Vagina (tissue), 2 donors: Measurements from ENCODE around the gene MOB4. TPM values are rescaled to one million over a fixed set of nuclear protein-coding genes. Genes with fewer than 3 reads are reported as not detected.
"Not testable (repeated sequence)": the region's sequence is repeated elsewhere in the genome, so short reads cannot be mapped to it uniquely, and the experiment has no call there.

Experiments used
- DNase-seq, 2 donors: peaks; one replicate each; pipeline ENCODE4 v3.0.0-alpha.2; 2017; ENCODE audit errors: extremely low spot score in 2 of 2
- H3K27ac ChIP-seq: fragments of 200-600 bp; sonication (generic); one replicate; pipeline ENCODE4 v1.5.1; 2019
- H3K27me3 ChIP-seq: fragments of 200-600 bp; sonication (generic); one replicate; pipeline ENCODE4 v1.5.1; 2019
- H3K36me3 ChIP-seq, 2 donors: fragments of 200-600 bp; sonication (generic); one replicate each; pipeline ENCODE4 v1.5.1; 2017 to 2019
- H3K4me1 ChIP-seq: fragments of 200-600 bp; sonication (generic); one replicate; pipeline ENCODE4 v1.5.1; 2019
- H3K4me3 ChIP-seq, 2 donors: fragments of 200-600 bp; sonication (generic); 1 replicate in 1 of 2; 2 replicates in 1 of 2; pipeline ENCODE4 v1.5.1; 2016 to 2019
- H3K9me3 ChIP-seq: fragments of 200-600 bp; sonication (generic); one replicate; pipeline ENCODE4 v1.5.1; 2019
- CTCF ChIP-seq, 3 experiments: fragments of 450-650 bp in 2 of 3; fragments of 200-600 bp in 1 of 3; sonication (generic) in 1 of 3; IDR thresholded peaks; one replicate each; pipeline ENCODE4 v1.5.1; 2017 to 2019; ENCODE audit warnings: antibody characterized with exemption in 3 of 3, mild to moderate bottlenecking in 2 of 3, moderate library complexity in 2 of 3
- POLR2A ChIP-seq, 2 donors: fragments of 450-650 bp; IDR thresholded peaks; one replicate each; pipeline ENCODE4 v1.6.1; 2017; ENCODE audit warnings: antibody characterized with exemption in 2 of 2, mild to moderate bottlenecking in 2 of 2, moderate library complexity in 2 of 2
- POLR2AphosphoS5 ChIP-seq, 2 donors: sonication (generic); formaldehyde crosslinking; IDR thresholded peaks; one replicate each; pipeline ENCODE4 v1.9.0; 2017; ENCODE audit warnings: antibody characterized with exemption in 2 of 2, mild to moderate bottlenecking in 2 of 2, low read depth in 1 of 2; ENCODE audit not compliant: insufficient read depth in 1 of 2
- intact Hi-C: fragments of 100-400 bp; cut with DNase I; formaldehyde crosslinking; loops from one replicate; pipeline ENCODE4 v1.15.1; 2023
- total RNA-seq: library from RNA; depleted of rRNA; stranded (reverse); fragments of >200 nt; gene quantifications from one replicate; pipeline ENCODE4 v1.2.3, GENCODE V29; 2016

MOB4 gene
- total RNA-seq, 1 donor from 2014 or later: 24.3 TPM

DNA sequence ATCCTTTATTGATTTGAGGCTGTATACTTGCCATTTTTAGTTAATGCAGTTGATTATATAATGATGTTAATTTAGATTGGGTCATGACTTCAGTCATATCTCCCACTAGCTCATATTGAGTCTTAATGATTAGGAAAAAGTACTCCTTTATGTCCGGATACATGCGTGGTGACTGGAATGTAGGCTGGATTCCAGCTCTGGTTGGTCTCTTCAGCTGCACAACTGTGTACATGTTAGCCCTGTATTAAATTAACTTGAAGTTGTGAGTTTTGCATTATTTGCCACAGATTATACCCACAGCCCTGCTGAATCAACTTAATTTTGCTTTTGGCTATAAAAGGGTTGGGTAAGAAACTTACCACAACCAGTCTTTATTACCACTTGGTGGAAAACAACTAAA is 22.5 kb downstream of the MOB4 start:
- DNase-seq: no peak
- TF ChIP-seq POLR2A (IDR thresholded peaks at IDR 0.05) (no peak), CTCF (IDR thresholded peaks at IDR 0.05) (no peak), POLR2AphosphoS5 (IDR thresholded peaks at IDR 0.05; ENCODE audit: insufficient read depth in 1 of 2, low read depth in 1 of 2) (no peak)
- intact Hi-C loops: no loop called here
- Histone ChIP-seq H3K27me3 (no peaks in the 10 kb centered on the region), H3K9me3 (no peaks in the 10 kb centered on the region), H3K4me1 (peaks cover 24% of the 10 kb centered on the region), H3K36me3 (peaks cover 0 to 49% of the 10 kb centered on the region in 2 donors), H3K27ac (no peak overlapping the region), H3K4me3 (no peak overlapping the region)

GRCh38 chr2:197539734-197540133 is 23.9 kb downstream of the MOB4 start:
- peaks cover 11% of the 10 kb centered on the region for H3K4me1 ChIP-seq
- intact Hi-C loops: no loop called here
- no peaks in the 10 kb centered on the region for H3K27me3 ChIP-seq
- TF ChIP-seq POLR2AphosphoS5 (IDR thresholded peaks at IDR 0.05; ENCODE audit: insufficient read depth in 1 of 2, low read depth in 1 of 2) (no peak), POLR2A (IDR thresholded peaks at IDR 0.05) (no peak), CTCF (IDR thresholded peaks at IDR 0.05) (no peak)
- no peak for DNase-seq
- H3K4me3 ChIP-seq: no peak overlapping the region
- no peaks in the 10 kb centered on the region for H3K9me3 ChIP-seq
- H3K27ac ChIP-seq: no peak overlapping the region
- H3K36me3 ChIP-seq: peaks cover 0 to 57% of the 10 kb centered on the region in 2 donors

GRCh38 chr2:197543206-197543605 is 27.3 kb downstream of the MOB4 start:
- H3K36me3 ChIP-seq: peaks cover 0 to 34% of the 10 kb centered on the region in 2 donors
- intact Hi-C loops: no loop called here
- no peak for DNase-seq
- H3K27me3 ChIP-seq: no peaks in the 10 kb centered on the region
- no peak overlapping the region for H3K27ac ChIP-seq
- H3K9me3 ChIP-seq: no peaks in the 10 kb centered on the region
- TF ChIP-seq POLR2AphosphoS5 (IDR thresholded peaks at IDR 0.05; ENCODE audit: insufficient read depth in 1 of 2, low read depth in 1 of 2) (no peak), CTCF (IDR thresholded peaks at IDR 0.05) (no peak), POLR2A (IDR thresholded peaks at IDR 0.05) (no peak)
- no peak overlapping the region for H3K4me3 ChIP-seq
- H3K4me1 ChIP-seq: peaks cover 6% of the 10 kb centered on the region

GRCh38 chr2:197547163-197547900 is 31.5 kb downstream of the MOB4 start:
- TF ChIP-seq CTCF (IDR thresholded peaks at IDR 0.05): no peak
- Histone ChIP-seq H3K36me3 (peaks cover 0 to 43% of the 10 kb centered on the region in 2 donors), H3K4me3 (no peak overlapping the region), H3K27ac (no peak overlapping the region), H3K4me1 (no peaks in the 10 kb centered on the region), H3K9me3 (no peaks in the 10 kb centered on the region), H3K27me3 (no peaks in the 10 kb centered on the region)
- intact Hi-C loops: no loop called here
- no peak for DNase-seq

GRCh38 chr2:197548582-197548981 is 32.7 kb downstream of the MOB4 start:
- no peak for DNase-seq
- Histone ChIP-seq H3K27me3 (no peaks in the 10 kb centered on the region), H3K4me1 (no peaks in the 10 kb centered on the region), H3K4me3 (no peak overlapping the region), H3K9me3 (no peaks in the 10 kb centered on the region), H3K36me3 (peaks cover 0 to 31% of the 10 kb centered on the region in 2 donors), H3K27ac (no peak overlapping the region)
- TF ChIP-seq POLR2A (IDR thresholded peaks at IDR 0.05) (no peak), POLR2AphosphoS5 (IDR thresholded peaks at IDR 0.05; ENCODE audit: insufficient read depth in 1 of 2, low read depth in 1 of 2) (no peak), CTCF (IDR thresholded peaks at IDR 0.05) (no peak)
- intact Hi-C loops: no loop called here

DNA sequence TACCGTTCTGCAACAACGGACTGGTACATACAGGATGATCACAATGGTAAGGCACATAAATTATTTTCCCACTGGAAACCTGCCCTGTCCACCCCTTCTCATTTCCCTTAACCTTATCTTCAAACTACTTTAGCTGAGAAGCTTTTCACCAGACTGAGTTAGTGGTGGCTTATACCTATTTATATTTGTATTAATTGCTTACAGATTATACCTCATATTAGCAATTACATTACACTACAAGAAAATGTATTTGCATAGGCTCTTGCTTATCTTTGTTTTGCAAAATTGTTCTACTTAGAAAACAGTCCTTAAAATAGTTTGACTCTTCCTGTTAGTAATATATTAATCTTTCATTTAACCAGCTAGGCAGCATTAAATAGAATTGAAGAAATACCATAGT is 35.4 kb downstream of the MOB4 start:
- H3K27ac ChIP-seq, intact Hi-C loops, H3K9me3 ChIP-seq, H3K27me3 ChIP-seq, H3K4me1 ChIP-seq, H3K4me3 ChIP-seq, DNase-seq: not testable (repeated sequence)
- H3K36me3 ChIP-seq: peaks cover 0 to 40% of the 10 kb centered on the region in 2 donors
